H1 (cell line): ENCODE measurements around the gene ALKBH3. TPM values are rescaled to one million over a fixed set of nuclear protein-coding genes. Genes with fewer than 3 reads are reported as not detected.
A peak's percentile ranks its signal among the peaks of the same experiment; 100 is the strongest.

Experiments
- CTCF ChIA-PET: fragments of 300-600 bp; sonication (Branson Sonifier 250); formaldehyde crosslinking; loops from one replicate; lab custom pipeline; 2021; ENCODE audit not compliant: partially characterized antibody; lab: Charles Lee
- POLR2A ChIA-PET: fragments of 300-600 bp; sonication (Branson Sonifier 250); formaldehyde crosslinking; loops from one replicate; lab custom pipeline; 2021; ENCODE audit warnings: inconsistent platforms; ENCODE audit not compliant: partially characterized antibody; lab: Charles Lee
- DNase-seq, 2 experiments: peaks; one replicate each; pipeline versions ENCODE4 v3.0.0 to v3.0.0-alpha.2; 2010 to 2022; ENCODE audit warnings: low spot score in 2 of 2, low read depth in 1 of 2, mixed read lengths in 1 of 2
- FAIRE-seq: peaks from 2 replicates; lab custom pipeline; 2011; peaks lifted over from hg19 to GRCh38; lab: Jason Lieb, UNC
- H2AFZ ChIP-seq: 2 replicates; pipeline ENCODE4 v1.8.1; 2012; ENCODE audit warnings: low read length, inconsistent platforms
- H2AK5ac ChIP-seq: 2 replicates; pipeline ENCODE4 v1.6.1; 2013; ENCODE audit warnings: low read depth, low read length
- H2BK120ac ChIP-seq: replicated peaks from 2 replicates; pipeline ENCODE3; 2013; ENCODE audit warnings: low read depth, low read length, inconsistent platforms
- H2BK12ac ChIP-seq: 2 replicates; pipeline ENCODE4 v1.6.1; 2013; ENCODE audit warnings: low read depth, low read length
- H2BK15ac ChIP-seq: 2 replicates; pipeline ENCODE4 v1.6.1; 2013; ENCODE audit warnings: low read length
- H2BK20ac ChIP-seq: 2 replicates; pipeline ENCODE4 v1.6.1; 2013; ENCODE audit warnings: low read length
- H2BK5ac ChIP-seq: 2 replicates; pipeline ENCODE4 v1.6.1; 2013; ENCODE audit warnings: low read depth, low read length
- H3K14ac ChIP-seq: 2 replicates; pipeline ENCODE4 v1.6.1; 2013; ENCODE audit warnings: inconsistent platforms; ENCODE audit not compliant: insufficient read length
- H3K18ac ChIP-seq: 2 replicates; pipeline ENCODE4 v1.6.1; 2013; ENCODE audit warnings: low read length; ENCODE audit errors: extremely low read depth
- H3K23ac ChIP-seq: 2 replicates; pipeline ENCODE4 v1.6.1; 2013; ENCODE audit warnings: inconsistent platforms; ENCODE audit not compliant: insufficient read length
- H3K23me2 ChIP-seq: 2 replicates; pipeline ENCODE4 v1.6.1; 2013; ENCODE audit warnings: low read depth, low read length
- H3K27ac ChIP-seq: 2 replicates; pipeline ENCODE4 v1.6.1; 2011; ENCODE audit warnings: low read depth, low read length, inconsistent platforms
- H3K27me3 ChIP-seq, 4 experiments: replicated peaks in 1 of 4; 1 replicate in 1 of 4; 2 replicates in 3 of 4; pipeline versions ENCODE4 v1.6.1 to v1.8.1; 2011 to 2013; ENCODE audit warnings: low read length in 3 of 4, mild to moderate bottlenecking in 3 of 4, inconsistent platforms in 2 of 4, mixed read lengths in 2 of 4, moderate library complexity in 1 of 4; ENCODE audit not compliant: control insufficient read depth in 3 of 4, insufficient read depth in 3 of 4; ENCODE audit errors: extremely low read depth in 1 of 4
- H3K36me3 ChIP-seq, 4 experiments: 2 replicates each; pipeline versions ENCODE4 v1.6.1 to v1.8.1; 2011 to 2013; ENCODE audit warnings: mild to moderate bottlenecking in 4 of 4, low read length in 3 of 4, moderate library complexity in 2 of 4, control low read depth in 1 of 4, inconsistent platforms in 1 of 4; ENCODE audit not compliant: insufficient read depth in 4 of 4, control insufficient read depth in 2 of 4
- H3K4ac ChIP-seq: replicated peaks from 2 replicates; pipeline ENCODE3; 2013; ENCODE audit warnings: low read length, low read depth, mixed read lengths, inconsistent platforms; ENCODE audit not compliant: insufficient read length
- H3K4me1 ChIP-seq, 4 experiments: replicated peaks in 1 of 4; 1 replicate in 1 of 4; 2 replicates in 3 of 4; pipeline versions ENCODE4 v1.6.1 to v1.8.1; 2011 to 2013; ENCODE audit warnings: low read length in 3 of 4, inconsistent platforms in 2 of 4, mixed read lengths in 1 of 4; ENCODE audit not compliant: insufficient read depth in 4 of 4, control insufficient read depth in 3 of 4
- H3K4me2 ChIP-seq, 2 experiments: 2 replicates each; pipeline versions ENCODE4 v1.6.1 to v1.8.1; 2011 to 2013; ENCODE audit warnings: low read depth in 2 of 2, low read length in 2 of 2, control low read depth in 1 of 2, inconsistent platforms in 1 of 2, mild to moderate bottlenecking in 1 of 2; ENCODE audit not compliant: insufficient read depth in 1 of 2
- H3K4me3 ChIP-seq, 4 experiments: fragments of 200-600, 300-600 bp in 1 of 4; sonication (generic), shearing (Covaris generic), sonication (Bioruptor Twin) in 1 of 4; 2 replicates each; pipeline versions ENCODE4 v1.5.1 to v1.8.1; 2011 to 2016; ENCODE audit warnings: low read length in 4 of 4, low read depth in 3 of 4, control low read depth in 2 of 4, inconsistent platforms in 2 of 4, mild to moderate bottlenecking in 2 of 4, mixed read lengths in 1 of 4, moderate library complexity in 1 of 4; ENCODE audit not compliant: insufficient read depth in 2 of 4; ENCODE audit errors: extremely low read depth in 1 of 4
- H3K56ac ChIP-seq: replicated peaks from 2 replicates; pipeline ENCODE3; 2013; ENCODE audit warnings: low read depth, mild to moderate bottlenecking, mixed read lengths, low read length, inconsistent platforms; ENCODE audit not compliant: insufficient read length
- H3K79me1 ChIP-seq: 2 replicates; pipeline ENCODE4 v1.6.1; 2013; ENCODE audit warnings: low read depth, low read length, control low read depth
- H3K79me2 ChIP-seq, 2 experiments: 2 replicates each; pipeline versions ENCODE4 v1.6.1 to v1.8.1; 2012 to 2013; ENCODE audit warnings: low read length in 2 of 2, mild to moderate bottlenecking in 2 of 2, inconsistent platforms in 1 of 2; ENCODE audit not compliant: insufficient read depth in 2 of 2, control insufficient read depth in 1 of 2
- H3K9ac ChIP-seq, 4 experiments: replicated peaks in 1 of 4; 1 replicate in 1 of 4; 2 replicates in 3 of 4; pipeline versions ENCODE4 v1.6.1 to v1.8.1; 2011 to 2013; ENCODE audit warnings: low read depth in 3 of 4, low read length in 3 of 4, control low read depth in 2 of 4, mild to moderate bottlenecking in 2 of 4, moderate library complexity in 2 of 4, inconsistent platforms in 1 of 4; ENCODE audit errors: extremely low read depth in 1 of 4
- H3K9me3 ChIP-seq, 2 experiments: 2 replicates each; pipeline versions ENCODE4 v1.6.1 to v1.8.1; 2012 to 2013; ENCODE audit warnings: mild to moderate bottlenecking in 2 of 2, moderate library complexity in 2 of 2, control low read depth in 1 of 2, inconsistent platforms in 1 of 2, low read depth in 1 of 2, low read length in 1 of 2, mixed read lengths in 1 of 2; ENCODE audit not compliant: insufficient read depth in 2 of 2
- H4K20me1 ChIP-seq, 2 experiments: replicated peaks in 1 of 2; 2 replicates each; pipeline versions ENCODE3 to v1.8.1; 2011 to 2013; ENCODE audit warnings: inconsistent platforms in 2 of 2, low read length in 2 of 2, mild to moderate bottlenecking in 1 of 2; ENCODE audit not compliant: insufficient read depth in 2 of 2, control insufficient read depth in 1 of 2
- H4K5ac ChIP-seq: 2 replicates; pipeline ENCODE4 v1.6.1; 2013; ENCODE audit warnings: low read length, low read depth, mixed read lengths, inconsistent platforms; ENCODE audit not compliant: insufficient read length
- H4K8ac ChIP-seq: 2 replicates; pipeline ENCODE4 v1.8.0; 2013; ENCODE audit warnings: mild to moderate bottlenecking, moderate library complexity, low read length, inconsistent platforms; ENCODE audit not compliant: insufficient read depth; ENCODE audit errors: extremely low read depth
- H4K91ac ChIP-seq: replicated peaks from 2 replicates; pipeline ENCODE3; 2013; ENCODE audit warnings: low read length, mixed read lengths, inconsistent platforms; ENCODE audit not compliant: insufficient read length
- BACH1 ChIP-seq: IDR thresholded peaks from 2 replicates; pipeline ENCODE4 v1.6.1; 2012; ENCODE audit warnings: low read length, improper control_type of control experiment
- CTCF ChIP-seq, 3 experiments: IDR thresholded peaks; 1 replicate in 2 of 3; 2 replicates in 1 of 3; pipeline versions ENCODE4 v1.5.1 to v1.6.1; 2011; ENCODE audit warnings: low read length in 3 of 3, mild to moderate bottlenecking in 3 of 3, inconsistent platforms in 2 of 3, low read depth in 1 of 3, moderate library complexity in 1 of 3; ENCODE audit not compliant: insufficient read depth in 1 of 3; ENCODE audit errors: control extremely low read depth in 1 of 3
- EZH2 ChIP-seq: fragments of 200-600 bp; sonication (generic); IDR thresholded peaks from 2 replicates; pipeline ENCODE4 v1.7.1; 2012; ENCODE audit warnings: low read depth, mild to moderate bottlenecking, moderate library complexity, low read length, inconsistent platforms; ENCODE audit not compliant: severe bottlenecking
- KDM4A ChIP-seq: IDR thresholded peaks from one replicate; pipeline ENCODE4 v1.7.1; 2012; ENCODE audit warnings: low read depth, mild to moderate bottlenecking, moderate library complexity, low read length, inconsistent platforms; ENCODE audit not compliant: severe bottlenecking
- RNF2 ChIP-seq: fragments of 200-900, 300-1000 bp; sonication (generic); IDR thresholded peaks from 2 replicates; pipeline ENCODE4 v1.7.1; 2016; ENCODE audit warnings: borderline replicate concordance, low read depth, mild to moderate bottlenecking, antibody characterized with exemption, low read length; ENCODE audit not compliant: poor library complexity, severe bottlenecking; ENCODE audit errors: missing control alignments
- SRF ChIP-seq: IDR thresholded peaks from 2 replicates; pipeline ENCODE4 v1.6.1; 2011; ENCODE audit warnings: mild to moderate bottlenecking, low read depth, low read length, moderate library complexity
- TEAD4 ChIP-seq: IDR thresholded peaks from 2 replicates; pipeline ENCODE4 v1.6.1; 2012; ENCODE audit warnings: low read depth, low read length, inconsistent platforms, mixed read lengths
- ZNF274 ChIP-seq: IDR thresholded peaks from 2 replicates; pipeline ENCODE4 v1.7.0; 2012; ENCODE audit warnings: low read length, borderline replicate concordance; ENCODE audit errors: extremely low read depth
- WGBS, 2 experiments: shearing (Covaris generic) in 1 of 2; methylation state at CpG; one replicate each; pipeline versions ENCODE4 v1.1.6 to v1.1.7; 2013 to 2015; ENCODE audit warnings: low lambda C conversion rate in 2 of 2, mixed read lengths in 2 of 2, inconsistent platforms in 1 of 2, low coverage in 1 of 2, missing lambda C conversion rate in 1 of 2; ENCODE audit not compliant: insufficient replicate concordance in 2 of 2, insufficient coverage in 1 of 2, insufficient read length in 1 of 2; ENCODE audit errors: extremely low coverage in 1 of 2, missing lambda C conversion rate in 1 of 2; 5-methylcytosine and 5-hydroxymethylcytosine counted together
- polyA plus RNA-seq, 7 experiments: library from polyadenylated mRNA; depleted of rRNA in 3 of 7; stranded (reverse) in 5 of 7; unstranded in 2 of 7; fragments of >200 nt in 5 of 7; fragments of 200-250 nt in 2 of 7; gene quantifications; 1 replicate in 5 of 7; 2 replicates in 1 of 7; 4 replicates in 1 of 7; pipeline versions ENCODE4 v1.2.1 to v1.2.3, GENCODE V29; 2011 to 2013; ENCODE audit warnings: missing spikeins in 2 of 7, mixed read lengths in 2 of 7
- total RNA-seq: library from RNA; stranded (reverse); fragmentation: NEBNext Ultra II Directional; extraction: Animal tissue kit (Norgen Biotek cat#: 25700); gene quantifications from 2 replicates; pipeline ENCODE4 v1.2.1, GENCODE V29; 2021

ALKBH3 gene
- total and polyA plus RNA-seq, 2 of the 8 experiments (the other 6 are each of a cell fraction or from before 2014, with no cell fraction given): 10.5 to 11.4 TPM

GRCh38 chr11:43942662-43943371 is 62.2 kb downstream of the ALKBH3 start:
- ChIA-PET POLR2A (interaction anchor here (0.6 to 2.7 kb wide), 18 partner anchors 9 to 96 kb away, joined by 3 to 13 read pairs (median 4); partner anchors contain the start of gene ALKBH3), CTCF (interaction anchor here (1.0 to 11.4 kb wide), 11 partner anchors 9 to 191 kb away, joined by 3 to 140 read pairs (median 25); no protein-coding TSS in a partner anchor)
- no peak overlapping the region for H2BK5ac ChIP-seq
- H3K23me2 ChIP-seq: peaks cover 22% of the 10 kb centered on the region; the same call in 1 of the 2 replicates
- H3K4me2 ChIP-seq: peak overlapping the region; percentile 75 to 97
- peak overlapping the region; percentile 1; the same call in 1 of the 2 replicates for H4K8ac ChIP-seq
- TF ChIP-seq EZH2: peak; percentile 15
- no peak for TF ChIP-seq RNF2
- TF ChIP-seq TEAD4: no peak
- TF ChIP-seq KDM4A: peak; percentile 86
- no peak for TF ChIP-seq SRF
- TF ChIP-seq ZNF274: no peak
- TF ChIP-seq CTCF (IDR thresholded peaks at IDR 0.05; ENCODE audit: control extremely low read depth in 1 of 3, insufficient read depth in 1 of 3, low read depth in 1 of 3, low read length in 3 of 3): no peak
- peak; percentile 71 for TF ChIP-seq BACH1
- H3K27me3 ChIP-seq: peaks cover 25 to 56% (median 45%) of the 10 kb centered on the region in 4 experiments
- H3K18ac ChIP-seq: no peak overlapping the region; the same call in 1 of the 2 replicates
- H3K36me3 ChIP-seq: no peaks in the 10 kb centered on the region
- H3K4me1 ChIP-seq: peaks cover 0 to 13% (median 8%) of the 10 kb centered on the region in 4 experiments; a peak in 4 of 7 replicates
- no peak overlapping the region for H3K56ac ChIP-seq
- no peak overlapping the region for H2AK5ac ChIP-seq
- no peak overlapping the region for H2AFZ ChIP-seq
- peak in 1 of 2 experiments; percentile 71 for DNase-seq
- H3K4ac ChIP-seq: no peak overlapping the region
- H2BK15ac ChIP-seq: no peak overlapping the region
- 1% methylated on average over 21 of the region's 94 CpGs; no CpG with 5 or more reads in 1 of the 2 experiments for WGBS, 2 experiments
- H3K23ac ChIP-seq: no peak overlapping the region
- no peak overlapping the region for H2BK12ac ChIP-seq
- H3K79me2 ChIP-seq: no peaks in the 10 kb centered on the region
- no peak overlapping the region for H2BK20ac ChIP-seq
- no peaks in the 10 kb centered on the region for H3K9me3 ChIP-seq
- H4K20me1 ChIP-seq: peaks cover 0 to 3% of the 10 kb centered on the region in 2 experiments
- no peaks in the 10 kb centered on the region for H3K79me1 ChIP-seq
- H4K91ac ChIP-seq: peak overlapping the region; percentile 80
- no peak overlapping the region for H4K5ac ChIP-seq
- H3K27ac ChIP-seq: no peak overlapping the region
- no peak for FAIRE-seq
- H2BK120ac ChIP-seq: no peak overlapping the region
- H3K9ac ChIP-seq: no peak overlapping the region; a peak in 1 of 7 replicates
- H3K14ac ChIP-seq: no peak overlapping the region
- peak overlapping the region; percentile 38 to 75 (median 52) for H3K4me3 ChIP-seq
